ENCODE results near the gene OR52J3. TPM values are rescaled to one million over a fixed set of nuclear protein-coding genes. Genes with fewer than 3 reads are reported as not detected.

Gene OR52J3
- total RNA-seq, 1 experiment from 2014 or later, result not detected

GRCh38 chr11:5065027-5065426 is 18.7 kb downstream of the OR52J3 start:
- no peak for ATAC-seq
- CTCF ChIA-PET, result no interaction called here
- Histone ChIP-seq H3K27me3 (ENCODE audit: control insufficient read depth, insufficient read depth, low read length) (no peaks in the 10 kb centered on the region), H3K4me3 (ENCODE audit: low read depth in 2 of 2, low read length in 2 of 2) (no peak overlapping the region), H3K27ac (ENCODE audit: low read length) (no peak overlapping the region), H3K36me3 (ENCODE audit: control insufficient read depth, insufficient read depth, low read length) (no peaks in the 10 kb centered on the region), H3K4me1 (ENCODE audit: control insufficient read depth, insufficient read depth, low read length) (no peaks in the 10 kb centered on the region), H3K9me3 (ENCODE audit: control insufficient read depth, insufficient read depth, low read depth, low read length) (no peaks in the 10 kb centered on the region)
- TF ChIP-seq TCF7L2 (IDR thresholded peaks at IDR 0.05; ENCODE audit: low read depth, low read length) (no peak), REST (IDR thresholded peaks at IDR 0.05; ENCODE audit: insufficient read depth in 1 of 2, low read depth in 2 of 2, low read length in 1 of 2) (no peak), POLR2AphosphoS5 (IDR thresholded peaks at IDR 0.05; ENCODE audit: low read depth, low read length) (no peak), SIN3A (IDR thresholded peaks at IDR 0.05; ENCODE audit: borderline replicate concordance, insufficient read depth, low read depth, low read length) (no peak), CTCF (IDR thresholded peaks at IDR 0.05) (no peak)
- no peak for DNase-seq (ENCODE audit: low read depth, low spot score)
- in situ Hi-C loops (cut with HindIII; ENCODE audit: low pct_unique_long_range_greater_than_20kb, low sequenced_read_pairs) (no loop called here), intact Hi-C loops (cut with micrococcal nuclease; ENCODE audit: unreplicated experiment) (no loop called here)
- no TSS peak for BruUV-seq (replicated peaks)
- POLR2A ChIA-PET, result no interaction called here

GRCh38 chr11:5069272-5069671 is 22.9 kb downstream of the OR52J3 start, which contains the start of gene OR52E1:
OR52E1 (plus strand) TSS chr11:5069572.
- H3K27me3 ChIP-seq (ENCODE audit: control insufficient read depth, insufficient read depth, low read length), result no peaks in the 10 kb centered on the region; the same call in 1 of the 2 replicates
- ATAC-seq (no peak), DNase-seq (ENCODE audit: low read depth, low spot score) (no peak)
- no TSS peak for BruUV-seq (replicated peaks)
- in situ Hi-C loops (cut with HindIII; ENCODE audit: low pct_unique_long_range_greater_than_20kb, low sequenced_read_pairs) (no loop called here), intact Hi-C loops (cut with micrococcal nuclease; ENCODE audit: unreplicated experiment) (no loop called here)
- no peaks in the 10 kb centered on the region for H3K4me1 ChIP-seq (ENCODE audit: control insufficient read depth, insufficient read depth, low read length)
- no peak within 1 kb of the TSS for H3K4me3 ChIP-seq (ENCODE audit: low read depth in 2 of 2, low read length in 2 of 2)
- POLR2A ChIA-PET, result no interaction called here
- H3K9me3 ChIP-seq (ENCODE audit: control insufficient read depth, insufficient read depth, low read depth, low read length), result no peaks in the 10 kb centered on the region
- H3K36me3 ChIP-seq (ENCODE audit: control insufficient read depth, insufficient read depth, low read length), result no peaks in the 10 kb centered on the region
- no peak for TF ChIP-seq SIN3A (IDR thresholded peaks at IDR 0.05; ENCODE audit: borderline replicate concordance, insufficient read depth, low read depth, low read length)
- no peak for TF ChIP-seq TCF7L2 (IDR thresholded peaks at IDR 0.05; ENCODE audit: low read depth, low read length)
- TF ChIP-seq CTCF (IDR thresholded peaks at IDR 0.05), result no peak
- TF ChIP-seq REST (IDR thresholded peaks at IDR 0.05; ENCODE audit: insufficient read depth in 1 of 2, low read depth in 2 of 2, low read length in 1 of 2), result no peak
- TF ChIP-seq POLR2AphosphoS5 (IDR thresholded peaks at IDR 0.05; ENCODE audit: low read depth, low read length), result no peak
- no peak within 1 kb of the TSS for H3K27ac ChIP-seq (ENCODE audit: low read length)
- CTCF ChIA-PET, result no interaction called here
